Brain microvascular endothelial cell (primary cell): ENCODE data around the gene TLR1.
A peak's percentile ranks its signal among the peaks of the same experiment; 100 is the strongest.

Source experiments
- DNase-seq: peaks from one replicate; pipeline ENCODE4 v3.0.0-alpha.2; 2020
- H3K27ac ChIP-seq: fragments of 250-450 bp; sonication (Bioruptor Pico); 2 replicates; pipeline ENCODE4 v1.5.1; 2020; ENCODE audit warnings: mild to moderate bottlenecking, moderate library complexity
- H3K27me3 ChIP-seq: fragments of 250-450 bp; sonication (Bioruptor Pico); replicated peaks from 2 replicates; pipeline ENCODE4 v1.5.1; 2020; ENCODE audit warnings: mild to moderate bottlenecking
- H3K36me3 ChIP-seq: fragments of 250-450 bp; sonication (Bioruptor Pico); replicated peaks from 2 replicates; pipeline ENCODE4 v1.5.1; 2020; ENCODE audit warnings: mild to moderate bottlenecking
- H3K4me3 ChIP-seq: 2 replicates; pipeline ENCODE4 v1.5.1; 2011; ENCODE audit warnings: low read depth, mild to moderate bottlenecking, control low read depth, low read length, moderate library complexity
- in situ Hi-C: cut with HindIII; loops from 2 replicates; pipeline ENCODE4 v1.10.0; 2017; ENCODE audit warnings: low sequenced_read_pairs, low pct_ligation_motif_present
- TF ChIP-seq, protein P1 (sequence below): IDR thresholded peaks from 2 replicates; pipeline ENCODE4 v1.5.1; 2011; ENCODE audit warnings: low read depth, mild to moderate bottlenecking, moderate library complexity, low read length, control low read depth, inconsistent platforms; ENCODE audit errors: missing control alignments

Gene TLR1

DNA sequence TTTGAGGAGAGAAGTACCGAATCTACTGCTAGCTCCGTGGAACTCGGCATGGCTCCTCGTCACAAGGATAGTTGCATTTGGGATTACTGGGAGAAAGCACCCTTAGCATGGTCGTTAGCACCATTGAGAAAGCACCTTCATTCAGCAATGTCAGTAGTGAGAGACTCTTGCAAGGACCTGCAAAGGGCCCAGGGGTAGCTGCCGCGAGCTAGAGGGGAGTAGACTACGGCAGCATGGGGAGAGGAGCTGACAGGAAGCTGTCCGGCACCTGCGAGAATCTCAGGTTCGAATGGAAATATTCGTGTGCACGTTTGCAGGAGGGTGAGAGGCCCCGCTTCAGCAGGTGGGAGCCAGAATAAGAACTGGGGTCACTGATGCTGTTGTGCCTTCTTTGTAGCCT, 42.0 kb downstream of the TLR1 start:
- Histone ChIP-seq H3K27me3 (no peaks in the 10 kb centered on the region), H3K4me3 (no peak overlapping the region), H3K36me3 (no peaks in the 10 kb centered on the region), H3K27ac (no peak overlapping the region)
- in situ Hi-C loops: no loop called here
- TF ChIP-seq, protein P1, sequence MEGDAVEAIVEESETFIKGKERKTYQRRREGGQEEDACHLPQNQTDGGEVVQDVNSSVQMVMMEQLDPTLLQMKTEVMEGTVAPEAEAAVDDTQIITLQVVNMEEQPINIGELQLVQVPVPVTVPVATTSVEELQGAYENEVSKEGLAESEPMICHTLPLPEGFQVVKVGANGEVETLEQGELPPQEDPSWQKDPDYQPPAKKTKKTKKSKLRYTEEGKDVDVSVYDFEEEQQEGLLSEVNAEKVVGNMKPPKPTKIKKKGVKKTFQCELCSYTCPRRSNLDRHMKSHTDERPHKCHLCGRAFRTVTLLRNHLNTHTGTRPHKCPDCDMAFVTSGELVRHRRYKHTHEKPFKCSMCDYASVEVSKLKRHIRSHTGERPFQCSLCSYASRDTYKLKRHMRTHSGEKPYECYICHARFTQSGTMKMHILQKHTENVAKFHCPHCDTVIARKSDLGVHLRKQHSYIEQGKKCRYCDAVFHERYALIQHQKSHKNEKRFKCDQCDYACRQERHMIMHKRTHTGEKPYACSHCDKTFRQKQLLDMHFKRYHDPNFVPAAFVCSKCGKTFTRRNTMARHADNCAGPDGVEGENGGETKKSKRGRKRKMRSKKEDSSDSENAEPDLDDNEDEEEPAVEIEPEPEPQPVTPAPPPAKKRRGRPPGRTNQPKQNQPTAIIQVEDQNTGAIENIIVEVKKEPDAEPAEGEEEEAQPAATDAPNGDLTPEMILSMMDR: no peak
- no peak for DNase-seq

DNA sequence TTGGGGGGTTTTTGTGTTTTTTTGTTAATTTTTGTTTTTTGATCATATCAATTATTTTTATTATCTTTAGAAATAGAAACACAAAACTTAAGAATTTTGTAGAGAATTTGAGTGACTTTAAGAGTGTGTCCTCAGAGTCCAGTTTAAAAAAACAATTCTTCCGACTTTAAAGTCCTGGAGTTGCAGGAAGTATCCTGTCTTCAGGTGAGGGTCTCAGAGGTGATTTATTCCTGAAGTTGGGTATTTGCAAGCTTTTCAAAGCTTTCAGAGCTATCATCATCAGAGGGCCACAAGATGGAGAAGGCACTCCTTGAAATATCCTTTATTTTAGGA, 44.8 kb downstream of the TLR1 start:
- TF ChIP-seq, protein P1: no peak
- no peaks in the 10 kb centered on the region for H3K36me3 ChIP-seq
- no peak overlapping the region for H3K27ac ChIP-seq
- in situ Hi-C loops: no loop called here
- H3K27me3 ChIP-seq: no peaks in the 10 kb centered on the region
- no peak for DNase-seq
- H3K4me3 ChIP-seq: no peak overlapping the region

DNA sequence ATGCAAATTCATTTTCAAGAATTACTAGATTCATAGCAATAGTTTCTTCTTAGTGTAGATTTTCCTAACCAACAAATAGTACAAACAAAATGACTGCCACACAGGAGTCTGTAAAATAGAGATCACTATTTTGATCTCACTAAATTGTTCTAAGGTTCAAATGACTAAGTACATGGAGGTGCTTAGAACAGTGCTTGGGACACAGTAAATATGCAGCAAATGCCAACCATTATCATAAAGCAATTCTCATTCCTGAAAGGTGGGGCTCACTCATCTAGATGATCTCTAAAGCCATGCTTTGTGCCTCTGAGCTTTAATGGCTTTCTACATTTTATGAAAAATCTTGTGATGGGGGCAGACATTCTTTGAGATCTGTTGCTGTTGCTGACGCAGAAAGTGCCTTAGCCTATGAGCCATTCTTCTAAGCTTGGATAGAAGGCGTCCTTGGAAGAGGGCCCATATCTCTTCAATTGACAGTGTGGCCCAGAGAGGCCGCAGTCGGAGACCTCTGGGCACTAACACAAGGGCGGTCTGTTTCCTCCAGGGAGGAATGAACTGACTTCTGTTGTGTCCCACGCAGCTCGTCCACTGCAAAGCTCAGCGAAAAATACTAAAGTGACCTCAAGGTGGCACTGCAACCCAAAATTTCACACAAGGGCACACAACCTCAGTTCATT, 45.3 kb downstream of the TLR1 start:
- in situ Hi-C loops: no loop called here

DNA sequence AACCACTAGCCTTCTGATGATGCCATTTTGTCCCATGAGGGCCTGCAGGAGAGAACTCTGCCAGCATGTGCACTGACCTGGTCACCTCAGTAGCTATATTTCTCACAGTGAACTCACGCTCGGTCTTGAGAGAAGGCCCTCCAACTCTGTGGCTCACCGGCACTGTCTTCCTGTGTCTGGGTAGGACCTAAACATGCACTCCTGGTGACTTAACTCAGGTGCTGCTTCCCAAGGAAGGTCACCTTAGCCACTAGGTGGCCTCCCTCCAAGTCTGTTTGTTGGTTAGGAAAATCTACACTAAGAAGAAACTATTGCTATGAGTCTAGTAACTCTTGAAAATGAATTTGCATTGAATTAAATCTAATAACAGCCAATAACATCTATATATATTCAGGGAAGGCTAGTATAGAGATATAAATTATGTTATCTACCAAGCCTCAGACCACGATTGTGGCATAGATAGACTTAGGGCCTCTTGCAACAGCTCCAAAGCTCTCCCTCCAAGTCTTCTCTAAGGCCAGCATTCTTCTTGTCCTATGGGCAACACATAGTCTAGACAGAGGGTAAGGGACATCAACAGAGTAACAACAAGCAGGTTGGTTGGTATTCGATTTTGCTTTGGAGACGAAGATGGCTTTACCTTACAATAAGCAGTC, 46.5 kb downstream of the TLR1 start:
- in situ Hi-C loops: no loop called here
- TF ChIP-seq, protein P1: peak; percentile 52
- no peak for DNase-seq
- Histone ChIP-seq H3K4me3 (no peak overlapping the region), H3K27ac (no peak overlapping the region), H3K36me3 (no peaks in the 10 kb centered on the region), H3K27me3 (no peaks in the 10 kb centered on the region)

More for the DNA sequence above, 45.3 kb downstream of the TLR1 start:
- TF ChIP-seq, protein P1: peak; percentile 76
- DNase-seq: peak; percentile 77
- H3K27ac ChIP-seq: peak overlapping the region; percentile 4
- H3K27me3 ChIP-seq: no peaks in the 10 kb centered on the region
- no peak overlapping the region for H3K4me3 ChIP-seq
- H3K36me3 ChIP-seq: no peaks in the 10 kb centered on the region

DNA sequence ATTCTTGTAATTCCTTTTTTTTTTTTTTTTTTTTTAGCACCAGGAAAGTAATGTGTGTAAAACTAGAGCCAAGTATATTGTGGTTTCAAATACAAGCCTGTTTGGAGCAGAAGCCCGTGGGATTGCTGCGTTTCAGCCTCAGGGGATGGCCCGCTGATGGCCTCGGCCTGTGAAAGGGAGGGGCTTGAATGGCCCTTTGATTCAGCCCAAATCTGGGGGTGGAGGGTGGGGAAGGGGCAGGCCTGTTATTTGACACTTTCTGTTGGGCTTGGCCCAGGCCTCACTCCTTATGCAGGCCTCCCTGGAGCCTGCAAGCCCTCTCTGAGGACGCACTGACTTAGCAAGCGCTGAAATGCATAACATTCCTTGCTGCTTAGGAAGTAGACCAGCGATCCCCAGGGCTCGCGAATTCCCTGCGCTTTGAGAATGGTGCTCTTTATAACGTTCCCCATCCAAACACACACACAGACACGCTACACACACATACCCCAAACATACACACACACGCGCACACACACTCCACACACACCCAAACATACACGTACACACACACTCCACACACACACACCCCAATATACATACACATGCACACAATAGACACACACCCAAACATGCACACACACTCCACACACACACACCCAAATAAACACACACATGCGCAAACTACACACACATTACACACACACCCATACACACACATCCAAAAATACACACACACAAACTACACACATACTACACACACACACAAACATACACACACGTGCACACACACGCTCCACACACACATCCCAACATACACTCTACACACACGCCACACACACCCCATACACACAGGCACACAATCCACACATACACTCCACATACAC, 51.4 kb downstream of the TLR1 start:
- DNase-seq: peak; percentile 97
- Histone ChIP-seq H3K36me3 (no peaks in the 10 kb centered on the region), H3K27me3 (no peaks in the 10 kb centered on the region), H3K27ac (peak overlapping the region; percentile 73), H3K4me3 (peak overlapping the region; percentile 12)
- TF ChIP-seq, protein P1: no peak
- in situ Hi-C loops: no loop called here
